ENCODE measurements around the gene IKZF2. TPM values are rescaled to one million over a fixed set of nuclear protein-coding genes. Genes with fewer than 3 reads are reported as not detected.

The IKZF2 gene
- total RNA-seq, 1 experiment from 2014 or later = 3.0 TPM

DNA sequence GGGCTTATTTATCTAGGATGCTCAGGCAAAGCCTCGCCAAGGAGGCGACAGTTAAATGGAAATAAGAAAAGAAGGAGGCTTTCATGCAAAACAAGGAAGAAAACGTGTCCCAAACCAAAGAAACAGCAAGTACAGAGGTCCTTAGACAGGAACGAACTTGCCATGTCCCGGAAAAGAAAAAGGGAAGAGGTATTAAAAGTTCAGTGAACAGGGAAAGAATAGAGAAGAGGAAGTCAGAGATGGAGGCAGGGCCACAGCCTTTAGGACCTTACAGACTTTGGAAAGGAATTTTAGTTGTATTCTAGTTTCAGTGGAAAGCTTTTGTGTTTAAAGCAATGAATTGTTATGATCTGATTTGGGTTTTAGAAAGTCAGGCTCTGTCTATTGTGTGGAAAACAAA is 22.1 kb downstream of the IKZF2 start:
- no peaks in the 10 kb centered on the region for H3K79me2 ChIP-seq (ENCODE audit: insufficient read depth, low read length)
- TF ChIP-seq, protein P1, sequence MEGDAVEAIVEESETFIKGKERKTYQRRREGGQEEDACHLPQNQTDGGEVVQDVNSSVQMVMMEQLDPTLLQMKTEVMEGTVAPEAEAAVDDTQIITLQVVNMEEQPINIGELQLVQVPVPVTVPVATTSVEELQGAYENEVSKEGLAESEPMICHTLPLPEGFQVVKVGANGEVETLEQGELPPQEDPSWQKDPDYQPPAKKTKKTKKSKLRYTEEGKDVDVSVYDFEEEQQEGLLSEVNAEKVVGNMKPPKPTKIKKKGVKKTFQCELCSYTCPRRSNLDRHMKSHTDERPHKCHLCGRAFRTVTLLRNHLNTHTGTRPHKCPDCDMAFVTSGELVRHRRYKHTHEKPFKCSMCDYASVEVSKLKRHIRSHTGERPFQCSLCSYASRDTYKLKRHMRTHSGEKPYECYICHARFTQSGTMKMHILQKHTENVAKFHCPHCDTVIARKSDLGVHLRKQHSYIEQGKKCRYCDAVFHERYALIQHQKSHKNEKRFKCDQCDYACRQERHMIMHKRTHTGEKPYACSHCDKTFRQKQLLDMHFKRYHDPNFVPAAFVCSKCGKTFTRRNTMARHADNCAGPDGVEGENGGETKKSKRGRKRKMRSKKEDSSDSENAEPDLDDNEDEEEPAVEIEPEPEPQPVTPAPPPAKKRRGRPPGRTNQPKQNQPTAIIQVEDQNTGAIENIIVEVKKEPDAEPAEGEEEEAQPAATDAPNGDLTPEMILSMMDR (conservative IDR thresholded peaks at IDR 0.05) = no peak
- no peaks in the 10 kb centered on the region for H3K27me3 ChIP-seq (ENCODE audit: insufficient read depth, low read length)
- H3K9me3 ChIP-seq (ENCODE audit: control insufficient read depth, low read depth, low read length) = no peaks in the 10 kb centered on the region
- no peak overlapping the region for H2BK20ac ChIP-seq (ENCODE audit: low read depth, low read length, poor library complexity, severe bottlenecking)
- no peak overlapping the region for H3K27ac ChIP-seq (ENCODE audit: insufficient read length, low read depth, low read length)
- H3K56ac ChIP-seq (ENCODE audit: insufficient read length, low read depth, low read length) = no peak overlapping the region
- Mint-ChIP-seq H3K4me3 (no peak overlapping the region), H3K4me1 (peaks cover 11% of the 10 kb centered on the region in 2 experiments), H3K9me3 (no peaks in the 10 kb centered on the region), H3K27ac (peak overlapping the region in 1 of 3 experiments; percentile 21; a peak in 1 of 7 replicates), H3K27me3 (ENCODE audit: low read depth) (no peaks in the 10 kb centered on the region), H3K36me3 (ENCODE audit: insufficient read depth in 1 of 3, low read depth in 3 of 3) (peaks cover 0 to 4% (median 0%) of the 10 kb centered on the region in 3 experiments; a peak in 1 of 7 replicates)
- no peak overlapping the region for H2AK5ac ChIP-seq (ENCODE audit: insufficient read length, low read length)
- H3K23me2 ChIP-seq (ENCODE audit: insufficient read length, low read depth, low read length, poor library complexity, severe bottlenecking) = no peaks in the 10 kb centered on the region
- no peak overlapping the region for H3K4ac ChIP-seq (ENCODE audit: low read depth, low read length)
- H3K14ac ChIP-seq (ENCODE audit: insufficient read depth, low read length) = no peak overlapping the region
- H4K20me1 ChIP-seq (ENCODE audit: control insufficient read depth, insufficient read depth, insufficient read length) = no peaks in the 10 kb centered on the region
- H3T11ph ChIP-seq (ENCODE audit: low read length) = no peak overlapping the region
- no peak overlapping the region for H3K23ac ChIP-seq (ENCODE audit: insufficient read length, low read depth, low read length)
- no peak overlapping the region for H2BK12ac ChIP-seq (ENCODE audit: insufficient read length, low read depth, low read length)
- DNase-seq = no peak
- H4K5ac ChIP-seq (ENCODE audit: insufficient read length, low read depth, low read length) = no peak overlapping the region
- H4K8ac ChIP-seq (replicated peaks; ENCODE audit: insufficient read length, low read depth, low read length) = no peak overlapping the region
- H2BK5ac ChIP-seq (ENCODE audit: insufficient read length, low read length) = no peak overlapping the region
- no peak overlapping the region for H3K18ac ChIP-seq (ENCODE audit: insufficient read length, low read depth, low read length)
- no peak overlapping the region for H2AFZ ChIP-seq (ENCODE audit: low read length)
- no peak overlapping the region for H4K91ac ChIP-seq (ENCODE audit: insufficient read length, low read depth, low read length)
- H3K4me2 ChIP-seq (ENCODE audit: insufficient read depth, insufficient read length, low read length) = no peak overlapping the region
- H3K4me1 ChIP-seq (ENCODE audit: insufficient read depth, low read length) = no peaks in the 10 kb centered on the region
- H3K9ac ChIP-seq (ENCODE audit: extremely low read depth, insufficient read length, low read length) = no peak overlapping the region
- no peaks in the 10 kb centered on the region for H3K79me1 ChIP-seq (ENCODE audit: insufficient read depth, low read depth, low read length, poor library complexity, severe bottlenecking)
- WGBS (ENCODE audit: extremely low coverage, insufficient read length, low lambda C conversion rate) = no CpG with 5 or more reads among the region's 5 CpGs
- H2BK15ac ChIP-seq (ENCODE audit: low read depth, low read length) = no peak overlapping the region
- no peak overlapping the region for H2BK120ac ChIP-seq (ENCODE audit: low read depth, low read length, poor library complexity, severe bottlenecking)
